K562 (cell line): ENCODE results near the gene MYL6B. TPM values are rescaled to one million over a fixed set of nuclear protein-coding genes. Genes with fewer than 3 reads are reported as not detected.

ENCODE experiments used
- ATAC-seq: fragments of 200-7000 bp; cut with Tn5 transposase; 3 replicates; pipeline ENCODE4 v1.9.1; 2020; ENCODE audit warnings: moderate library complexity
- BruUV-seq: library from RNA; stranded (reverse); fragments of 400-500 nt; replicated peaks from 2 replicates; lab custom pipeline; 2021; lab: Mats Ljungman, UMichigan
- CTCF ChIA-PET: fragments of 300-600 bp; formaldehyde crosslinking; extraction: SDS; loops from one replicate; lab custom pipeline; 2021; ENCODE audit warnings: low intra/inter-chr PET ratio; lab: Yijun Ruan, JAX
- POLR2A ChIA-PET: fragments of 300-600, 350-650 bp; sonication (Branson Sonifier 250); formaldehyde crosslinking; extraction: SDS; loops from one replicate; lab custom pipeline; 2021; ENCODE audit warnings: antibody characterized with exemption, inconsistent platforms; lab: Yijun Ruan, JAX
- DNase-seq, 4 experiments: peaks; one replicate each; pipeline versions ENCODE4 v3.0.0 to v3.0.0-alpha.2; 2011 to 2018; ENCODE audit warnings: low spot score in 3 of 4, mixed read lengths in 3 of 4; ENCODE audit errors: extremely low read depth in 1 of 4
- FAIRE-seq: peaks from 2 replicates; lab custom pipeline; 2011; peaks lifted over from hg19 to GRCh38; lab: Jason Lieb, UNC
- H2AFZ ChIP-seq: 2 replicates; pipeline ENCODE4 v1.6.0; 2011; ENCODE audit warnings: low read depth, low read length, control low read depth, inconsistent platforms
- H3K27ac ChIP-seq: fragments of 200-600 bp; 3 replicates; pipeline ENCODE4 v1.8.0; 2011; ENCODE audit warnings: low read depth, mild to moderate bottlenecking, control low read depth, inconsistent platforms, low read length, moderate library complexity, mixed read lengths; ENCODE audit errors: extremely low read depth
- H3K27me3 ChIP-seq, 2 experiments: fragments of 300-600 bp in 1 of 2; 2 replicates in 1 of 2; 3 replicates in 1 of 2; pipeline versions ENCODE4 v1.6.0 to v1.8.0; 2011; ENCODE audit warnings: inconsistent platforms in 2 of 2, low read length in 2 of 2, mild to moderate bottlenecking in 1 of 2, mixed read lengths in 1 of 2, moderate library complexity in 1 of 2; ENCODE audit not compliant: control insufficient read depth in 2 of 2, insufficient read depth in 2 of 2
- H3K36me3 ChIP-seq: fragments of 300-600 bp; 3 replicates; pipeline ENCODE4 v1.8.0; 2011; ENCODE audit warnings: mild to moderate bottlenecking, low read length, inconsistent platforms; ENCODE audit not compliant: control insufficient read depth, insufficient read depth
- H3K4me1 ChIP-seq, 2 experiments: fragments of 200-600 bp in 1 of 2; replicated peaks in 1 of 2; 2 replicates in 1 of 2; 3 replicates in 1 of 2; pipeline versions ENCODE4 v1.5.1 to v1.8.0; 2011; ENCODE audit warnings: inconsistent platforms in 2 of 2, low read length in 2 of 2, mild to moderate bottlenecking in 1 of 2, mixed read lengths in 1 of 2, moderate library complexity in 1 of 2; ENCODE audit not compliant: control insufficient read depth in 2 of 2, insufficient read depth in 2 of 2
- H3K4me2 ChIP-seq: 2 replicates; pipeline ENCODE4 v1.6.1; 2011; ENCODE audit warnings: low read length, control low read depth, inconsistent platforms, mixed read lengths; ENCODE audit not compliant: insufficient read depth
- H3K4me3 ChIP-seq: fragments of 200-600 bp; sonication (generic), shearing (Covaris generic); 2 replicates; pipeline ENCODE4 v1.5.1; 2016; ENCODE audit warnings: control low read depth, inconsistent platforms
- H3K79me2 ChIP-seq: fragments of 200-600 bp; 3 replicates; pipeline ENCODE4 v1.8.0; 2011; ENCODE audit warnings: low read length, inconsistent platforms; ENCODE audit not compliant: control insufficient read depth, insufficient read depth
- H3K9ac ChIP-seq, 2 experiments: 2 replicates each; pipeline versions ENCODE4 v1.6.0 to v1.6.1; 2011; ENCODE audit warnings: low read depth in 2 of 2, low read length in 2 of 2, control low read depth in 1 of 2, inconsistent platforms in 1 of 2, mild to moderate bottlenecking in 1 of 2, mixed read lengths in 1 of 2; ENCODE audit not compliant: insufficient read depth in 1 of 2
- H3K9me1 ChIP-seq: one replicate; pipeline ENCODE4 v1.6.0; 2011; ENCODE audit warnings: inconsistent platforms, mild to moderate bottlenecking, low read length, moderate library complexity; ENCODE audit not compliant: control insufficient read depth, insufficient read depth
- H3K9me3 ChIP-seq: replicated peaks from 2 replicates; pipeline ENCODE4 v1.5.1; 2011; ENCODE audit warnings: low read depth, low read length, inconsistent platforms; ENCODE audit not compliant: control insufficient read depth, insufficient read depth
- H4K20me1 ChIP-seq: replicated peaks from 2 replicates; pipeline ENCODE4 v1.6.1; 2011; ENCODE audit warnings: low read length, inconsistent platforms, mixed read lengths; ENCODE audit not compliant: control insufficient read depth, insufficient read depth
- in situ Hi-C: fragments of 300-500 bp; cut with MboI; formaldehyde crosslinking; loops from 4 replicates; pipeline ENCODE4 v1.15.0; 2018; ENCODE audit warnings: inconsistent platforms, mixed read lengths
- intact Hi-C: fragments of 100-400 bp; cut with micrococcal nuclease; formaldehyde crosslinking; loops from 2 replicates; pipeline ENCODE4 v1.14.2; 2022
- polyA plus RNA-seq, 8 experiments: library from polyadenylated mRNA; depleted of rRNA in 4 of 8; stranded (reverse) in 5 of 8; unstranded in 3 of 8; fragments of >200 nt; fragmentation: Nextera tagmentation in 2 of 8; fragmentation: Illumina TruSeq in 1 of 8; extraction: Ambion mirVana in 2 of 8; extraction: Trizol in 1 of 8; gene quantifications; 2 replicates each; pipeline versions ENCODE4 v1.2.1 to v1.2.3, GENCODE V29; 2011 to 2014; ENCODE audit warnings: inconsistent platforms in 1 of 8, missing spikeins in 1 of 8
- total RNA-seq, 7 experiments: library from RNA; depleted of rRNA in 6 of 7; stranded (reverse); fragments of >200 nt in 6 of 7; fragmentation: Illumina TruSeq in 2 of 7; extraction: Trizol in 2 of 7; gene quantifications; 2 replicates each; pipeline versions ENCODE4 v1.2.1 to v1.2.3, GENCODE V29; 2011 to 2021; ENCODE audit warnings: low replicate concordance in 1 of 7
- TF ChIP-seq, protein P1 (sequence below): IDR thresholded peaks from 2 replicates; pipeline ENCODE4 v1.6.1; 2016; ENCODE audit warnings: missing genetic modification characterization, missing compliant biosample characterization
- TF ChIP-seq, protein P2 (sequence below): sonication (generic); formaldehyde crosslinking; IDR thresholded peaks from 2 replicates; pipeline ENCODE4 v1.8.1; 2022; ENCODE audit warnings: missing genetic modification reagents

Gene MYL6B
- total and polyA plus RNA-seq, 9 of the 15 experiments (the other 6 are each of a cell fraction or from before 2014, with no cell fraction given) = 42.8 to 77.3 (median 68.6) TPM

DNA sequence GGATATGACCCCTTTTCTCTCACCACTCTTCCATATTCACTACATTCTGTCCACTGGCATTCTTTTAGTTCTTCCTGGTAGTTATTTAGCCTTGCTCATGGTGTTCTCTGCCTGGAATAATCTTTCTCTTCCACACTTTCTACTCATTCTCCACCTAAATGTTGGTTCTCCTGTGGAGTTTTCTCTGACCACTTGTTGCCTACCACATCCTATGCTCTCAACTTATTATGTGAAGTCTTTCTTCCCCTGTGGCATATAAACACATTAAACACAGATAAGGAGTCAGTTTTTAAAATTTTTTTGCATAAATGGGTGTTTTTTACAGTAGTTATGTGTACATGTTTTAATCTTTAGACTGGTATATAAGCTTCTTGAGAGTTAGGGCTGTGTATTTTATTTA lies 40.2 kb downstream of the MYL6B start:
- H3K27ac ChIP-seq = no peak overlapping the region
- ChIA-PET CTCF (interaction anchor here (1.1 to 2.2 kb wide), 11 partner anchors 9 to 402 kb away, joined by 3 to 31 read pairs (median 4); partner anchors contain the start of genes ANKRD52, COQ10A, NABP2 and RNF41), POLR2A (interaction anchor here (0.6 to 5.9 kb wide), 4 partner anchors 13 to 88 kb away, joined by 3 to 54 read pairs (median 3); partner anchors contain the start of genes PA2G4, RNF41 and ZC3H10)
- TF ChIP-seq, protein P1, sequence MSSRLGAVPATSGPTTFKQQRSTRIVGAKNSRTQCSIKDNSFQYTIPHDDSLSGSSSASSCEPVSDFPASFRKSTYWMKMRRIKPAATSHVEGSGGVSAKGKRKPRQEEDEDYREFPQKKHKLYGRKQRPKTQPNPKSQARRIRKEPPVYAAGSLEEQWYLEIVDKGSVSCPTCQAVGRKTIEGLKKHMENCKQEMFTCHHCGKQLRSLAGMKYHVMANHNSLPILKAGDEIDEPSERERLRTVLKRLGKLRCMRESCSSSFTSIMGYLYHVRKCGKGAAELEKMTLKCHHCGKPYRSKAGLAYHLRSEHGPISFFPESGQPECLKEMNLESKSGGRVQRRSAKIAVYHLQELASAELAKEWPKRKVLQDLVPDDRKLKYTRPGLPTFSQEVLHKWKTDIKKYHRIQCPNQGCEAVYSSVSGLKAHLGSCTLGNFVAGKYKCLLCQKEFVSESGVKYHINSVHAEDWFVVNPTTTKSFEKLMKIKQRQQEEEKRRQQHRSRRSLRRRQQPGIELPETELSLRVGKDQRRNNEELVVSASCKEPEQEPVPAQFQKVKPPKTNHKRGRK (tag) = peak; percentile 80
- TF ChIP-seq, protein P2, sequence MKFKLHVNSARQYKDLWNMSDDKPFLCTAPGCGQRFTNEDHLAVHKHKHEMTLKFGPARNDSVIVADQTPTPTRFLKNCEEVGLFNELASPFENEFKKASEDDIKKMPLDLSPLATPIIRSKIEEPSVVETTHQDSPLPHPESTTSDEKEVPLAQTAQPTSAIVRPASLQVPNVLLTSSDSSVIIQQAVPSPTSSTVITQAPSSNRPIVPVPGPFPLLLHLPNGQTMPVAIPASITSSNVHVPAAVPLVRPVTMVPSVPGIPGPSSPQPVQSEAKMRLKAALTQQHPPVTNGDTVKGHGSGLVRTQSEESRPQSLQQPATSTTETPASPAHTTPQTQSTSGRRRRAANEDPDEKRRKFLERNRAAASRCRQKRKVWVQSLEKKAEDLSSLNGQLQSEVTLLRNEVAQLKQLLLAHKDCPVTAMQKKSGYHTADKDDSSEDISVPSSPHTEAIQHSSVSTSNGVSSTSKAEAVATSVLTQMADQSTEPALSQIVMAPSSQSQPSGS (CRISPR knock-in tag) = no peak
- DNase-seq (no peak), ATAC-seq (no peak), FAIRE-seq (no peak)
- no TSS peak for BruUV-seq
- H3K36me3 ChIP-seq = 0 out of 3 replicates have a peak, but pooled peaks cover 1% of the 10 kb centered on the region
- H2AFZ ChIP-seq = peak overlapping the region; percentile 97
- peaks cover 21% of the 10 kb centered on the region for H3K79me2 ChIP-seq
- H3K4me3 ChIP-seq = no peak overlapping the region
- H3K9me1 ChIP-seq = no peaks in the 10 kb centered on the region
- H3K9ac ChIP-seq = 0 out of 4 replicates have a peak overlapping the region, but pooled peaks of 1 of the 2 experiments have one; percentile 12
- H4K20me1 ChIP-seq = no peaks in the 10 kb centered on the region
- no peaks in the 10 kb centered on the region for H3K9me3 ChIP-seq
- no peaks in the 10 kb centered on the region for H3K27me3 ChIP-seq
- intact Hi-C loops (loop anchor here (2.0 to 5.0 kb wide), 3 partner anchors 68 to 145 kb away; no protein-coding TSS in a partner anchor), in situ Hi-C loops (loop anchor here (5.0 kb wide), 2 partner anchors 65 to 275 kb away; partner anchors contain the start of genes ANKRD52 and SPRYD4)
- no peak overlapping the region for H3K4me2 ChIP-seq
- H3K4me1 ChIP-seq = peaks cover 4 to 10% of the 10 kb centered on the region in 2 experiments; a peak in 3 of 5 replicates
